Measurements from ENCODE around the gene CFTR.
A peak's percentile ranks its signal among the peaks of the same experiment; 100 is the strongest.

Gene CFTR

DNA sequence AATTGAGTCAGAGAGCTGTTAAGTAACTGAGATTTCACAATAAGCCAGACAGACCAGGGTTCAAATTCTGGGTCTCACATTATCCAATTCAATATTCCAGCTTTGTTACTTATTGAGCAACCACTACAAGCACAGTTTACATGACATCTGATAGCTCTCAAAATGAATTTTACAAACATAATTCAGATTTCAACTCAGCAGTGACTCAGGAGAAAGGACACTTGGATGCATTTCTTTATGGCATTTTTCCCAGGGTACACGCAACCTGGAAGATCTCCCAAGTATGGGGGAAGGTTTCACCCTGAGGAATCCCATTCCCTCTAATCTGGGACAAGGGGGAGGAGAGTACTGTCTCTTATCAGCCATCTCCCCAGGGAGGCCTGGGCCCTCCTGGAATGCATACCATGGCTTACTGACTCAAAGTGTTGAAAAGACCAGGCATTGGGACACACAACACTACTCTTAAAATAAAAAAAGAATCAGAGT, 102.4 kb downstream of the CFTR start:
- H3K27me3 ChIP-seq, result no peaks in the 10 kb centered on the region
- intact Hi-C loops (cut with DNase I; ENCODE audit: low total_unique reads), result no loop called here
- H3K27ac ChIP-seq, result peak overlapping the region in 1 of 2 donors; percentile 44
- H3K36me3 ChIP-seq, result no peaks in the 10 kb centered on the region
- DNase-seq, result peak; percentile 76 to 83
- TF ChIP-seq, protein P1, sequence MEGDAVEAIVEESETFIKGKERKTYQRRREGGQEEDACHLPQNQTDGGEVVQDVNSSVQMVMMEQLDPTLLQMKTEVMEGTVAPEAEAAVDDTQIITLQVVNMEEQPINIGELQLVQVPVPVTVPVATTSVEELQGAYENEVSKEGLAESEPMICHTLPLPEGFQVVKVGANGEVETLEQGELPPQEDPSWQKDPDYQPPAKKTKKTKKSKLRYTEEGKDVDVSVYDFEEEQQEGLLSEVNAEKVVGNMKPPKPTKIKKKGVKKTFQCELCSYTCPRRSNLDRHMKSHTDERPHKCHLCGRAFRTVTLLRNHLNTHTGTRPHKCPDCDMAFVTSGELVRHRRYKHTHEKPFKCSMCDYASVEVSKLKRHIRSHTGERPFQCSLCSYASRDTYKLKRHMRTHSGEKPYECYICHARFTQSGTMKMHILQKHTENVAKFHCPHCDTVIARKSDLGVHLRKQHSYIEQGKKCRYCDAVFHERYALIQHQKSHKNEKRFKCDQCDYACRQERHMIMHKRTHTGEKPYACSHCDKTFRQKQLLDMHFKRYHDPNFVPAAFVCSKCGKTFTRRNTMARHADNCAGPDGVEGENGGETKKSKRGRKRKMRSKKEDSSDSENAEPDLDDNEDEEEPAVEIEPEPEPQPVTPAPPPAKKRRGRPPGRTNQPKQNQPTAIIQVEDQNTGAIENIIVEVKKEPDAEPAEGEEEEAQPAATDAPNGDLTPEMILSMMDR (IDR thresholded peaks at IDR 0.05), result no peak
- H3K9me3 ChIP-seq, result no peaks in the 10 kb centered on the region
- H3K4me3 ChIP-seq, result no peak overlapping the region
- peaks cover 0 to 15% (median 1%) of the 10 kb centered on the region in 4 donors for H3K4me1 ChIP-seq

- TF ChIP-seq, protein P1 (IDR thresholded peaks at IDR 0.05), result no peak
- no peak for DNase-seq
- Histone ChIP-seq H3K27me3 (no peaks in the 10 kb centered on the region), H3K4me1 (peaks cover 0 to 2% (median 0%) of the 10 kb centered on the region in 4 donors), H3K9me3 (no peaks in the 10 kb centered on the region), H3K27ac (no peak overlapping the region), H3K36me3 (no peaks in the 10 kb centered on the region), H3K4me3 (no peak overlapping the region)
- intact Hi-C loops (cut with DNase I; ENCODE audit: low total_unique reads), result no loop called here
Measured at GRCh38 chr7:117587931-117588330, 108.1 kb downstream of the CFTR start.

GRCh38 chr7:117588352-117588794, 108.5 kb downstream of the CFTR start:
- Histone ChIP-seq H3K27me3 (no peaks in the 10 kb centered on the region), H3K27ac (no peak overlapping the region), H3K4me1 (no peaks in the 10 kb centered on the region), H3K9me3 (no peaks in the 10 kb centered on the region), H3K4me3 (no peak overlapping the region), H3K36me3 (no peaks in the 10 kb centered on the region)
- TF ChIP-seq, protein P1 (IDR thresholded peaks at IDR 0.05), result no peak
- DNase-seq, result no peak
- intact Hi-C loops (cut with DNase I; ENCODE audit: low total_unique reads), result no loop called here

DNA sequence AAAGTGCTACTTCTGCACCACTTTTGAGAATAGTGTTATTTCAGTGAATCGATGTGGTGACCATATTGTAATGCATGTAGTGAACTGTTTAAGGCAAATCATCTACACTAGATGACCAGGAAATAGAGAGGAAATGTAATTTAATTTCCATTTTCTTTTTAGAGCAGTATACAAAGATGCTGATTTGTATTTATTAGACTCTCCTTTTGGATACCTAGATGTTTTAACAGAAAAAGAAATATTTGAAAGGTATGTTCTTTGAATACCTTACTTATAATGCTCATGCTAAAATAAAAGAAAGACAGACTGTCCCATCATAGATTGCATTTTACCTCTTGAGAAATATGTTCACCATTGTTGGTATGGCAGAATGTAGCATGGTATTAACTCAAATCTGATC, 110.4 kb downstream of the CFTR start:
- intact Hi-C loops (cut with DNase I; ENCODE audit: low total_unique reads), result no loop called here
- Histone ChIP-seq H3K4me1 (no peaks in the 10 kb centered on the region), H3K36me3 (no peaks in the 10 kb centered on the region), H3K9me3 (no peaks in the 10 kb centered on the region), H3K27ac (no peak overlapping the region), H3K27me3 (no peaks in the 10 kb centered on the region), H3K4me3 (no peak overlapping the region)
- TF ChIP-seq, protein P1 (IDR thresholded peaks at IDR 0.05), result no peak
- no peak for DNase-seq

DNA sequence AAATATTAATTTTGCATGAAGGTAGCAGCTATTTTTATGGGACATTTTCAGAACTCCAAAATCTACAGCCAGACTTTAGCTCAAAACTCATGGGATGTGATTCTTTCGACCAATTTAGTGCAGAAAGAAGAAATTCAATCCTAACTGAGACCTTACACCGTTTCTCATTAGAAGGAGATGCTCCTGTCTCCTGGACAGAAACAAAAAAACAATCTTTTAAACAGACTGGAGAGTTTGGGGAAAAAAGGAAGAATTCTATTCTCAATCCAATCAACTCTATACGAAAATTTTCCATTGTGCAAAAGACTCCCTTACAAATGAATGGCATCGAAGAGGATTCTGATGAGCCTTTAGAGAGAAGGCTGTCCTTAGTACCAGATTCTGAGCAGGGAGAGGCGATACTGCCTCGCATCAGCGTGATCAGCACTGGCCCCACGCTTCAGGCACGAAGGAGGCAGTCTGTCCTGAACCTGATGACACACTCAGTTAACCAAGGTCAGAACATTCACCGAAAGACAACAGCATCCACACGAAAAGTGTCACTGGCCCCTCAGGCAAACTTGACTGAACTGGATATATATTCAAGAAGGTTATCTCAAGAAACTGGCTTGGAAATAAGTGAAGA, 112.3 kb downstream of the CFTR start:
- Histone ChIP-seq H3K4me1 (no peaks in the 10 kb centered on the region), H3K27me3 (no peaks in the 10 kb centered on the region), H3K27ac (no peak overlapping the region), H3K4me3 (no peak overlapping the region), H3K9me3 (no peaks in the 10 kb centered on the region), H3K36me3 (no peaks in the 10 kb centered on the region)
- TF ChIP-seq, protein P1 (IDR thresholded peaks at IDR 0.05), result no peak
- no peak for DNase-seq
- intact Hi-C loops (cut with DNase I; ENCODE audit: low total_unique reads), result no loop called here
